ENCODE measurements around the gene KCTD16.

The KCTD16 gene

DNA sequence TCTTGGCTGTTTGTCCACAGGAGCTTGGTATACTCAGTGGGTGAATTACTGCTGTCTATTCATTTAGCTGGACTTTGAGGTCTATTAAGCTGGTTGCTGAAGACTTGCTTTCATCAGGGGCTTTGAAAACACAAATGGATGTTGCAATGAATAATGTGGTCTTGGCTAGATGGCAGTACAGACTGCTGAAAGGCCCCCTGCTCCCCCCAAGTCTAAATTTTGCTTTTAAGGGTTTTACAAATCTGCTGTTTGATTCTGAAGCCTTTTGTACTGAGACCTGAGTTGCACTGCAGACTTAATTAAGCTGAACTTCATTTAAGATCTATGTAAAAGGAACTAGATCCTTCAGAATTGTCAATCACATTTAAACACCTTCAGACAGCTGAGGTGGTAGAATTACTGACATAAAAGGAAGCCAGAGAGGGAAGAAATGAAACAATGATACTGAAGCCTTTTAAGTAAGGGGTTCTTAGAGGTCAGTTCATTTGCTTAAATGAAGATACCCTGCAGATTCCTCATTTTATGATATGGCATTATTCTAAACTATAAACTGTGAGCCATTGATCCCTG, 37.3 kb downstream of the KCTD16 start:
- CTCF ChIA-PET, result no interaction called here
- TF ChIP-seq HDGF (IDR thresholded peaks at IDR 0.05; ENCODE audit: borderline replicate concordance) (no peak), NFRKB (IDR thresholded peaks at IDR 0.05) (no peak), CTBP1 (IDR thresholded peaks at IDR 0.05; ENCODE audit: borderline replicate concordance) (no peak), FOXA1 (IDR thresholded peaks at IDR 0.05) (no peak), LEF1 (IDR thresholded peaks at IDR 0.05; ENCODE audit: borderline replicate concordance) (no peak), SP1 (IDR thresholded peaks at IDR 0.05) (no peak), FOXM1 (IDR thresholded peaks at IDR 0.05; ENCODE audit: borderline replicate concordance) (no peak), BHLHE40 (IDR thresholded peaks at IDR 0.05; ENCODE audit: borderline replicate concordance) (no peak)
- TF ChIP-seq, protein P1, sequence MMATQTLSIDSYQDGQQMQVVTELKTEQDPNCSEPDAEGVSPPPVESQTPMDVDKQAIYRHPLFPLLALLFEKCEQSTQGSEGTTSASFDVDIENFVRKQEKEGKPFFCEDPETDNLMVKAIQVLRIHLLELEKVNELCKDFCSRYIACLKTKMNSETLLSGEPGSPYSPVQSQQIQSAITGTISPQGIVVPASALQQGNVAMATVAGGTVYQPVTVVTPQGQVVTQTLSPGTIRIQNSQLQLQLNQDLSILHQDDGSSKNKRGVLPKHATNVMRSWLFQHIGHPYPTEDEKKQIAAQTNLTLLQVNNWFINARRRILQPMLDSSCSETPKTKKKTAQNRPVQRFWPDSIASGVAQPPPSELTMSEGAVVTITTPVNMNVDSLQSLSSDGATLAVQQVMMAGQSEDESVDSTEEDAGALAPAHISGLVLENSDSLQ (IDR thresholded peaks at IDR 0.05), result no peak
- no peak for DNase-seq (ENCODE audit: extremely low spot score)
- POLR2A ChIA-PET, result no interaction called here

DNA sequence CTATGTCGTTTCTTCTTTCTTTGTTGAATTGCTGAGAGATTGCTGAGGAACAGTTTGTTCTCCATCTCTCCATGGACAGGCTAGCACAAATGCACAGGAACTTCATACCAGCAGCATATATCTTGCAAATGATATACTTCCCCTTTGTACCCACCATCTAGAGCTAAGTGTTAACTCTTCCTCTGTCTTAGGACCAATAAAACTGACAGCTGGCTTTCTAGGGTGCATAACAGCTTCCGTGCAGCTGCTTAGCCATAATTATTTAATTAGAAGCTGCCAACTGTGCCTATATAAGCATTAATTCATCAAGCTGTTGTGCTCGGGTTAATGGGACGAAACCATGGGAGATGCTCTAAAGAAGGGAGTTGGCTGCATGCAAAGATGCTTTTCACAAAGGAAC, 38.7 kb downstream of the KCTD16 start:
- ChIA-PET POLR2A (no interaction called here), CTCF (interaction anchor here (0.6 kb wide), 1 partner anchor 265 kb away, joined by 3 read pairs; no protein-coding TSS in a partner anchor)
- DNase-seq (ENCODE audit: extremely low spot score), result no peak
- TF ChIP-seq ZNF384 (IDR thresholded peaks at IDR 0.05), result no peak
- TF ChIP-seq SP1 (IDR thresholded peaks at IDR 0.05), result no peak
- TF ChIP-seq HDGF (IDR thresholded peaks at IDR 0.05; ENCODE audit: borderline replicate concordance), result no peak
- no peak for TF ChIP-seq CTBP1 (IDR thresholded peaks at IDR 0.05; ENCODE audit: borderline replicate concordance)
- TF ChIP-seq, protein P1 (IDR thresholded peaks at IDR 0.05), result no peak
- no peak for TF ChIP-seq FOXK2 (IDR thresholded peaks at IDR 0.05)
- no peak for TF ChIP-seq ELF4 (IDR thresholded peaks at IDR 0.05)
- TF ChIP-seq FOXA1 (IDR thresholded peaks at IDR 0.05), result no peak
- TF ChIP-seq L3MBTL2 (conservative IDR thresholded peaks at IDR 0.05), result no peak

DNA sequence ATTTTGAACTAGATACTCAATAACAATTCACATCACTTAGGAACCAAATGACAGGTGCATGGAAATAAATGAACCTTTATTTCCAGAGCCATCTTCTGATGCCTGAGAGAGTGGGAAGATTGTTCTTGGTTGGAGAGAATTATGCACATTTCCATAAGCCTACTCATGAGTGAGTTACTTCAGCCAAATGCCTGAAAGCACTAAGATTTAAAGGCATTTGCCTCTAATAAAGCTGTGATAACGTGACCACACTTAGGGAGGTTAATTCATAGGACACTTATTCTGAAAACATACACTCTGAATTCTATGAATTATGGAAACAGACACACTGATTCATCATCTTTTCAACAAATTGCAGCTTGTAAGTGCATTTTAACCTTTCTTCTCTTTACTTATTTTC, 40.0 kb downstream of the KCTD16 start:
- POLR2A ChIA-PET, result no interaction called here
- no peak for TF ChIP-seq FOXM1 (IDR thresholded peaks at IDR 0.05; ENCODE audit: borderline replicate concordance)
- CTCF ChIA-PET, result no interaction called here
- no peak for DNase-seq (ENCODE audit: extremely low spot score)

DNA sequence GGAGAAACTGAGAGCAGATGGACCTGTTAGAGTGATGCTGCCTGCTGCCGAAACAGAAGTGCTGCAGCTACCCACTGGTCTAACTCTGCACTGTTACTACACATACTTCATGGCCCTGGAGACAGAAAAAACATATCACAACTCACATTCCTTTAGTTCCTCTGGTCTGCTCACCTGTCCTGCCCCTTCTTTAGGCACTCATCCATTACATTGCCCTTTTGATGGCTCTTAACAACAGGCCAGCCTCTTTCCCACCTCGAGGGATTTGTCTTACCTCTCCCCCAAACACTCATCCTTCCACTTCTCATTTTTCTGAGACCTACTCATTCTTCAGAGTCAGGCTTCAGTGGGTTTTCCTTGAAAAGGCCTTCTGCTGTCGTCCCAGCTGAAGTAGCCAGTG, 49.2 kb downstream of the KCTD16 start:
- TF ChIP-seq CTBP1 (IDR thresholded peaks at IDR 0.05; ENCODE audit: borderline replicate concordance) (no peak), SP1 (IDR thresholded peaks at IDR 0.05) (no peak), SUZ12 (IDR thresholded peaks at IDR 0.05) (no peak), NFRKB (IDR thresholded peaks at IDR 0.05) (no peak), FOXK2 (IDR thresholded peaks at IDR 0.05) (no peak), ELF4 (IDR thresholded peaks at IDR 0.05) (no peak), BHLHE40 (IDR thresholded peaks at IDR 0.05; ENCODE audit: borderline replicate concordance) (no peak), FOXM1 (IDR thresholded peaks at IDR 0.05; ENCODE audit: borderline replicate concordance) (no peak), HDGF (IDR thresholded peaks at IDR 0.05; ENCODE audit: borderline replicate concordance) (no peak), ARNT (IDR thresholded peaks at IDR 0.05) (no peak), LEF1 (IDR thresholded peaks at IDR 0.05; ENCODE audit: borderline replicate concordance) (no peak), L3MBTL2 (conservative IDR thresholded peaks at IDR 0.05) (no peak)
- DNase-seq (ENCODE audit: extremely low spot score), result no peak
- ChIA-PET POLR2A (no interaction called here), CTCF (no interaction called here)

DNA sequence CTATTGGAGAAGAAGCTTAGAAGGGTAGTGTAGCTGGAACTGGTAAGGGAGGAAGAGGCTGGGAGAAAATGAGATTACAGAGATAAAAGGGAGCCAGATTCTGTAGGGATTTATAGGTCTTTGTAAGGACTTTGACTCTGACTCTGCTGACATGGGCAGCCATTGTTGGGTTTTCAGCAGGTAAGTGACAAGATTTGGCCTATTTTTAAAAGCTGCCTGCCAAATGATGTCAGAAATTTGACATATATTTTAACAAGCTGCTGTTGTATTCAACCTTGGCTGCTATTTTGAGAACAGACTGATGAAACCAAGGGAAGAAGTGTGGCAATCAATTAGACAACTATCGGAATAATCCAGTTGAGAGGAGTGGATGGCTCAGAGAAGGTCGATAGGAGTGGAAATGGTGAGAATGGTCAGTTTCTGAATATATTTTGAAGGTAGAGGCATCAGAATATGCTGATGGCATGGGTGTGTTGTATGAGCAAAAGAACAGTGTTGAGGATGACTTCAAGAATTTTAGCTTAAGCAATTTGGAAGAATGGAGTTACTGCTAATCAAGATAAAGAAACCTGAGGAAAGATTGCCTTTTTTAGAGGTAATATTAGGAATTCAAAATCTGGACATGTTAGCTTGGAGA, 56.8 kb downstream of the KCTD16 start:
- no peak for TF ChIP-seq CTBP1 (IDR thresholded peaks at IDR 0.05; ENCODE audit: borderline replicate concordance)
- no peak for TF ChIP-seq TARDBP (IDR thresholded peaks at IDR 0.05)
- TF ChIP-seq, protein P1 (IDR thresholded peaks at IDR 0.05), result no peak
- no peak for TF ChIP-seq L3MBTL2 (conservative IDR thresholded peaks at IDR 0.05)
- DNase-seq (ENCODE audit: extremely low spot score), result no peak
- CTCF ChIA-PET, result no interaction called here
- POLR2A ChIA-PET, result no interaction called here

DNA sequence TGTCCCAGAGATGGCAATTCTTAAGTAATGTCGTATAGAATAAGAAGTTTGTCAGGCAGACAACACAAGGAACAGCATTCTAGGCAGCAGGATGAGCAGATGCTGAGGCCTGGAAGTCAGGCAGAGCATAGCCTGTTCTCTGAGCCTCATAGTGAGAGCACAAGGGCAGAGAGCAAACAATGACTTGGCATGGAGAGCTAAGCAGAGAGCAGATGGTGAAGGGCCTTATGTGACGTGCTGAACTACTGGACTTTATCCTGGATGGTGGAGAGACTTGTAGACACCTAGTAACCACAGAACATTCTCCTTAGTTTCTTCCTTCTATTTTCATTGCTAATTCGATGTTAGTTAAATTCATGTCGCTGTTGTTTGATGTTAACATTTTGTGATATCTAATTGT, 60.1 kb downstream of the KCTD16 start:
- ChIA-PET CTCF (no interaction called here), POLR2A (no interaction called here)
- no peak for TF ChIP-seq NFRKB (IDR thresholded peaks at IDR 0.05)
- TF ChIP-seq L3MBTL2 (conservative IDR thresholded peaks at IDR 0.05), result no peak
- no peak for TF ChIP-seq TARDBP (IDR thresholded peaks at IDR 0.05)
- TF ChIP-seq HDGF (IDR thresholded peaks at IDR 0.05; ENCODE audit: borderline replicate concordance), result no peak
- TF ChIP-seq BHLHE40 (IDR thresholded peaks at IDR 0.05; ENCODE audit: borderline replicate concordance), result no peak
- no peak for TF ChIP-seq ZNF384 (IDR thresholded peaks at IDR 0.05)
- TF ChIP-seq FOXA1 (IDR thresholded peaks at IDR 0.05), result no peak
- TF ChIP-seq FOXK2 (IDR thresholded peaks at IDR 0.05), result no peak
- no peak for TF ChIP-seq LEF1 (IDR thresholded peaks at IDR 0.05; ENCODE audit: borderline replicate concordance)
- no peak for TF ChIP-seq SUZ12 (IDR thresholded peaks at IDR 0.05)
- TF ChIP-seq FOXM1 (IDR thresholded peaks at IDR 0.05; ENCODE audit: borderline replicate concordance), result no peak
- TF ChIP-seq CTBP1 (IDR thresholded peaks at IDR 0.05; ENCODE audit: borderline replicate concordance), result no peak
- TF ChIP-seq SP1 (IDR thresholded peaks at IDR 0.05), result no peak
- TF ChIP-seq, protein P1 (IDR thresholded peaks at IDR 0.05), result no peak
- no peak for TF ChIP-seq ELF4 (IDR thresholded peaks at IDR 0.05)
- no peak for DNase-seq (ENCODE audit: extremely low spot score)
